ENCODE data around the gene PSMD4.
"Not testable (repeated sequence)": the region's sequence is repeated elsewhere in the genome, so short reads cannot be mapped to it uniquely, and the experiment has no call there.

PSMD4 gene

DNA sequence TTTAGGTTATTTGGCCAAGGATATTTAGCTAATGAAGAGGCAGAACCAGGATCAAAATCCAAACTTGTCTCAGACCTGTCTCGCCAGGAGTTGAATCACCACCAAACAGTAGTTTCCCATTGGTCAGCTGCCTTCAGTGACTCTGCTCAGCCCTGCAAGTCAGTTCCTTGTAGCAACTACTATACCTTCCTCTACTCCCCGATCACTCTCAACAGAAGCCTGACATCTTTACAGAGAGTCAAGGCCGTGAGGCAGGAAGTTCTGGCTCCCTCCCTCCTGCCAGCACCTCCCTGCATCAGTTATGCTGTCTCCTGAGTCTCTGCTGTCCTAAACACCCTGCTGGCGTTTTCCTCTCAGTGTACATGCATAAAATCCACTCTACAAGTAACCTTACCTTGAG is 13.2 kb downstream of the PSMD4 start:
- no peak for DNase-seq

DNA sequence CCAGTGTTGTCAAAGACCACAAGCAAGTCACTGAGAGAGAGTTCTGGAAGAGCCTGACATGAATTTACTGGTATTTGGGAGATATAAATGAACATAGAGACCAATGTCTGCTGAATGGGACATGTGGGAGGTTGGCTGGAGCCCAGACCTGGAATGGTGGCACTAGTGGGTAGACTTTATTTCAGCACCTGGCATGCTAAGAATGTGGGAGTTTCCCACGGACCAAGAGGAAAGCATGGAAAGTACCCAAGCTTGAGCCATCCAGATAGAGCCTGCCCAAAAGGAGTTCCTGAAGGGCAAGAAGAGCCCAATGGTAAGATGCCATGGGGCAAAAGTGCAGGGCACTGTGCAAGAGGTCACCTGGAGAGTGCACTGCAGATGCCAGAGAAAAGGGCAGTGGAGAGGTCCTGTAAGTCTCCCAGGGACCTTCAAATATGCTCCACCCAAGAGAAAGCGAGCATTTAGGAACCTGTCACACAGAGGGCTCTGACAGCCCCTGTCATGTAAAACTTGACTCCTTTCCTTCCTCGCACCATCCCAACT is 19.5 kb downstream of the PSMD4 start:
- DNase-seq: no peak

DNA sequence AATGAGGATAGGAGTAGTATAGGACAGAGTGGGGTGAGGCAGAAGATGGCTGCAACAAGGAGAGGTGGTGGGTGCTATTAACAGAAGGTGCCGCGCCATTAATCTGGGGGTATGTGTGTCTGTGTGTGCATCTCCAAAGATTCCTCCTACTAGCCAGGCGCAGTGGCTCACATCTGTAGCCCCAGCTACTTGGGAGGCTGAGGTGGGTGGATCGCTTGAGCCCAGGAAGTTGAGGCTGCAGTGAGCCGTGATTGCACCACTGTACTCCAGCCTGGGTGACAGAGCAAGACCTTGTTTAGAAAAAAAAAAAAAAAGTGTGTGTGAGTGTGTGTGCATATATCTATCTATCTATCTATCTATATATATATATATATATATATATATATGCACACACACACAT is 20.8 kb downstream of the PSMD4 start:
- not testable (repeated sequence) for DNase-seq

DNA sequence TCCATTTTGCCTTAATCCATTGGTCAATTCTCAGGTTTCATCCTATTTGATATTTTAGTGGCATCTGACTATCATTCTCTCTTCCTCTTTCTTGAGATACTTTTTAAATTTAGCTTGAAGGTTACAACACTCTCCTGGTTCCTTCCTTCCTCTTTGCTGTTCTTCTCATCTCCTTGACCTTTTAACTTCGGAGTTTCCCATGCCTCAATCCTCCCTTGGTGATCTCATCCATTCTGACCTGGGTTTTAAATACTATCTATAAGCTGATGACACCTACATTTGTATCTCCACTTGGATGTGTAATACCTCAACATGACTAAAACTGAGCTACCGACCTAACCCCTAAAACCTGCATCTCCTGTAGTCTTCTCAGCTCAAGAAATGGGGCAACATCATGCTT is 22.7 kb downstream of the PSMD4 start:
- no peak for DNase-seq

DNA sequence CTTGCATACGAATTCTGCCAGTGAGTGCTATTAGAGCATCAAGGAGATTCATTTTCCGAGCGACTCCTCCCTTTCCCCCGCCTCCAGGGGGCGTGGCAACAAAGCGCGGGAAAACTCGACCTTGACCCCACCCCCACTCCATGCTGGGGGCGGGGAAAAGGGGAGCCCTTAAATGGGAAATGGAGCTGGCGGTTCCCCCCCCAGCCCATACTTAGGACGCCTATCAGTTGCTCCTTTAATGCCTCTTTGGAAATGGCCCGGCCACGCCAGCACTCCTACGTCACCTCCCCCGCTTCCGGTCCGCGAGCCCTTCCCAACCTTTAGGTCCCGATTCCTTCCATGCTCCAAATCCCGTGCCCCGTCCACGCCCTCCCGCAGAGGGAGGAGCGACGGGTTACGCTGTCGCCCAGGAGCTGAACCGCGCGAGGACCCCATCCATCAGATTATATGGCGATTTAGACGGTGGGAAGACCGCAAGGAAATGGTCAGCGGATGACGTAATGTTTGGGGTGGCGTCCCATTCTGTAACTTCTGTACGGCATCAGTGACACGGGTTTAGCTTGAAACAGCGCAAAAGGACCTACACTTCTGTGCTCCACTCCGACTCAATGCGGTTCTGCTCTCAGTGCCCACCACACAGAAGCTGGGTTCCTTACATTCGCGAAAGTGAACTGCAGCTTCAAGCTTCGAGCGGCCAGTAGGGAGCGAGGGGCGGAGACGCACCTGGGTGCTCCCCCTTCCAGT is 26.9 kb downstream of the PSMD4 start:
- peak; percentile 64 to 98 (median 92) for DNase-seq

DNA sequence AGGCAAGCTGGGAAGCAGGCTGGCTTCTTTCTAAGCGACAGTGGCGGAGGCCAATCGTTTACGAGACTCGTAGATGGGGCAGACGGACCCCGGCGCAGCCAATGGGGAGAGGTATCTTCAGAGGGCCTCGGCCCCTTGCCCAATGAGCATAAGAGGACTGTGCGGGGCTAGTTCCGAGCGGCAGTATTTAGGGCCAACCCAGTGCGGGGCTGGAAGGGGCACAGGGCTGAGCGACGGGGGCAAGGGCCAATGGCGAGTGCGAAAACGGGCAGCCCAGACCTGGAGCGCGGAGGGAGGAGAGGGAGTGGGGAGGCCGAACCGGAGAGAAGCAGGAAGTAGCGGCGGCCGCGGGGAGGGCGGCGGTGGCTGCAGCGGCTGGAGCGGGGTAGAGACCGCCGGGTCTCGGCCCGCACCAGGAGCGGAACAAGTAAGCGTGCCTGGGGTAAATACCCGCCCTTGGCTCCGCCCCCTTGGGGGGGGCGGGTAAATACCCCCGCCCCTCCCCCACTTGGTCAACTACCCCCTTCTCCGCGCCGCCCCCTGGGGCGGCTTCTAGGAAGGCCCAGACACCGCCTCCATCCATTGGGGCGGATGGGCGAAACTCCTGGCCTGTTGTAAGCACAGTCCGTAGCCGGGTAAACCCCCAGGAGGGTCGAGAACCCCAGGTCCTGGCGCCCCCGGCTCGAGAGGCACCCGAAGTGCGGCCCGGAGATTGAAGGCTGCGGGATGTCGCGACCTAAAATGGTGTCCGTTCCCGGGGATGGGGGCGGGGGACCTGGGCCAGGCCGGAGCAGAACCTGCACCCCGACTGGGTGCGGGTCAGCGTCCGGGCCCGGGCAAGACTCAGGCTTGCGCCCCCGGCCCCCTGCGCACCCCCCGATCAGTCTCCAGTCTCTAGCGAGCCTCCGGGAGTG is 27.7 kb downstream of the PSMD4 start, which contains the start of gene ZNF687:
ZNF687 (plus strand) TSS at position 331 of the 914 bp plus-strand sequence. CDS start 3,993 bp downstream, outside the sequence.
- DNase-seq: peak; percentile 94 to 100 (median 100)

DNA sequence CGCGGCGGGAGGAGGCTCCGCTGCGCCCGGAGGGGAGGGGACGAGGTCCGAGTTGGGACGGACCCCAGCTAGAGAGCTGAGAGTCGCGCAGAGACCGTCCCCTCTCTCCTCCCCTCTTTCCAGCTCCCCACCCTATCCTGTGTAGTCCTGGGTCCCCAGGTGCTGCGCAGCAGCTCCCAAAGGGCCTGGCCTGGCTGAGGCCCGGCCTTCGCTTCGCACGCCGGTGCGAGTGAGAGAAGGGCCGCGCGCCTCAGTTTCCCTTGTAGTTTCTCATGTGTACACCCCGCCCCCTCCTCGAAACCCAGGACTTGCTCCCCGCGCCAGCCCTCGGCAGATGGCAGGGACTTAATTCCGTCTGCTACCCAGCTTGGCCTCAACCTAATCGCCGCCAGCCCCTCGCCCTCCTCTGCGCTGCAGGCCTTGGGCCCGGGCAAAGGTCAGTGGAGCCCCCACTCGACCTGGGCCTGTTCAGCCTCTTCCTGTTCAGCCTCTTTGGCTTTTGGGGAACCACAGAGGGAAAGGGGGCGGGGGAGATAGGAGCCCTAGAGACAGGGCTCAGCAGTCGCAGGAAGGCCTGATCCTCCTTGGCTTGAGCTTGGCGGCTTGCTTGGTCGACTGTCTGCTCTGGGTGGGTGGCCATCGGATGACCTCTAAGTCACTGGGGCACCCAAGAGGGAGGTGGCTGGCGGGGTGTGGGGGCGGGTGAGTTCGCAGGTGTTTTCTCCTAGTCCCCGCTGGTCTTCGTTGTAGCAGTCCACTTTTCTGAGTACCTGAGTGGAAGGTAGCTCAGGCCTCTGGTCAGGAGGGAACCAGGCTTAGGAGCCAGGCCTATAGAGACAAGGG is 28.6 kb downstream of the PSMD4 start:
- DNase-seq: peak in 13 of 58 donors; percentile 8 to 55 (median 30)

DNA sequence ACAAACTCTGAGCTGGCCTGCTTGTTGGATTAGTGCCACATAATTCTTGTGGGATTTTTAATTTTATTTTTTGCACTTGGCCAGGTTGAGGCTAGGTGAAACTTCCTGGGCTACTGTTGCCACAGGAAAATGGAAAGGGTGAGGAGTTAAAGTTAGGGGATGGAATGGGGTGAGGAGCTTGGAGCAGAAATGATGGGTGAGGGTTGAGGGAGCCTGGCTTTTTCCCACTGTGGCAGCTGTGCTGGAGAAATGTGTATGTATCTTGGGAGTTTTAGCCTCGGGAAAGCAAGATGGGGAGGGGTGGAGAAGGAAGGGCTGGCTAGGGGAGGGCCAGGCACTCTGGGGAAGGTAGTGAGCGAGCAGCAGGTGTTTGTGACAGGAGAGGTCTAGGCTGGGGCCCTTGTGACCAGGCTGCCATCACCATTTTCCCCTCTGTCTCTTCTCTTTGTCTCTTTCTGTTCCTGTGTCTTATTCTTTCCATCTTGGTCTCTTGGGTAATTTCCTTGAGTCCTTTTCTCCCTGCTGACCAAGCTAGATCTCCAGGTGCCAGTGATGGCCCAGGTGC is 29.6 kb downstream of the PSMD4 start:
- no peak for DNase-seq

DNA sequence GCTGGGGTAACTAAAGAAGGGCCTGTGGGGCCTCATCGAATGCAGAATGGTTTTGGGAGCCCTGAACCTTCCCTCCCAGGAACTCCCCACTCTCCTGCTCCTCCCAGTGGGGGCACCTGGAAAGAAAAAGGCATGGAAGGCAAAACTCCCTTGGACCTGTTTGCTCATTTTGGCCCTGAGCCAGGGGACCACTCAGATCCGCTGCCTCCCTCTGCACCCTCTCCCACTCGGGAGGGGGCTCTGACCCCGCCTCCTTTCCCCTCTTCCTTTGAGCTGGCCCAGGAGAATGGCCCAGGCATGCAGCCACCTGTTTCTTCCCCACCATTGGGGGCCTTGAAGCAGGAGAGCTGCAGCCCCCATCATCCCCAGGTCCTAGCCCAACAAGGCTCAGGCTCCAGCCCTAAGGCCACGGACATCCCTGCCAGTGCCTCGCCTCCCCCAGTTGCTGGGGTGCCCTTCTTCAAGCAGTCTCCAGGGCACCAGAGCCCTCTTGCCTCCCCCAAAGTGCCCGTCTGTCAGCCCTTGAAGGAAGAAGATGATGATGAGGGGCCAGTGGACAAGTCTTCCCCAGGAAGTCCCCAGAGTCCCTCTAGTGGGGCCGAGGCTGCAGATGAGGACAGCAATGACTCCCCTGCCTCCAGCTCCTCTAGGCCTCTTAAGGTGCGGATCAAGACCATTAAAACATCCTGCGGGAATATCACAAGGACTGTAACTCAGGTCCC is 32.2 kb downstream of the PSMD4 start:
- DNase-seq: no peak

DNA sequence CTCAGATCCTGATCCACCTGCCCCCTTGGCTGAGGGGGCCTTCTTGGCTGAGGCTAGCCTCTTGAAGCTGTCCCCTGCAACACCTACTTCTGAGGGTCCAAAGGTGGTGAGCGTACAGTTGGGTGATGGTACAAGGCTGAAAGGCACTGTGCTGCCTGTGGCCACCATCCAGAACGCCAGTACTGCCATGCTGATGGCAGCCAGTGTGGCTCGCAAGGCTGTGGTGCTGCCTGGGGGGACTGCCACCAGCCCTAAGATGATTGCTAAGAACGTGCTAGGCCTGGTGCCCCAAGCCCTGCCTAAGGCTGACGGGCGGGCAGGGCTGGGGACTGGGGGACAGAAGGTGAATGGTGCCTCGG is 32.8 kb downstream of the PSMD4 start:
- DNase-seq: no peak

DNA sequence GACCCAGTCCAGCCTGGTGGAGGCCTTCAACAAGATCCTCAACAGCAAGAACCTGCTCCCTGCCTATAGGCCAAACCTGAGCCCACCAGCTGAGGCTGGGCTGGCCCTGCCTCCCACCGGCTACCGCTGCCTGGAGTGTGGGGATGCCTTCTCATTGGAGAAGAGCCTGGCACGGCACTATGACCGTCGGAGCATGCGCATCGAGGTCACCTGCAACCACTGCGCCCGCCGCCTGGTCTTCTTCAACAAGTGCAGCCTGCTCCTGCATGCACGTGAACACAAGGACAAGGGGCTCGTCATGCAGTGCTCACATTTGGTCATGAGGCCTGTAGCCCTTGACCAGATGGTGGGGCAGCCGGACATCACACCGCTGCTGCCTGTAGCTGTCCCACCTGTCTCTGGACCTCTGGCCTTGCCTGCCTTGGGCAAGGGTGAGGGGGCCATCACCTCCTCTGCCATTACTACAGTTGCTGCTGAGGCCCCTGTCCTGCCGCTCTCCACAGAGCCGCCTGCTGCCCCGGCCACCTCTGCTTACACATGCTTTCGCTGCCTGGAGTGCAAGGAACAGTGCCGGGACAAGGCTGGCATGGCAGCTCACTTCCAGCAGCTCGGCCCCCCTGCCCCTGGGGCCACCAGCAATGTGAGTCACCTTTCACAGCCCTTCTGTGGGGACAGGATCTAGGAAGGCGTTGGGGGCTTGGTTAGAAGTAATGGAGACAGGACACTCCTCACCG is 33.4 kb downstream of the PSMD4 start:
- no peak for DNase-seq

DNA sequence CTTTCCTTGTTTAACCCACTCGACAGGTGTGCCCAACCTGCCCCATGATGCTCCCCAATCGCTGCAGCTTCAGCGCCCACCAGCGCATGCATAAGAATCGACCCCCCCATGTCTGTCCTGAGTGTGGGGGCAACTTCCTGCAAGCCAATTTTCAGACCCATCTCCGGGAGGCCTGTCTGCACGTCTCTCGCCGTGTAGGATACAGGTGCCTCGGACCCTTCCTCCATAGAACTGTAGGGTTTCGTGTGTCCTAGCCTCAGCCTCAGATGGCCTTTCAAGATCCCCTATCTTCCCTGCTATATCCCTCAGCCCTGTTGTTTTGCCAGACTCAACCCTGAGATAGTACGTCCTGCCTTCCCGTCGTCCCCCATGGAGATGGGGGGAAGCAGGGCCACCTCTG is 34.0 kb downstream of the PSMD4 start:
- DNase-seq: no peak

DNA sequence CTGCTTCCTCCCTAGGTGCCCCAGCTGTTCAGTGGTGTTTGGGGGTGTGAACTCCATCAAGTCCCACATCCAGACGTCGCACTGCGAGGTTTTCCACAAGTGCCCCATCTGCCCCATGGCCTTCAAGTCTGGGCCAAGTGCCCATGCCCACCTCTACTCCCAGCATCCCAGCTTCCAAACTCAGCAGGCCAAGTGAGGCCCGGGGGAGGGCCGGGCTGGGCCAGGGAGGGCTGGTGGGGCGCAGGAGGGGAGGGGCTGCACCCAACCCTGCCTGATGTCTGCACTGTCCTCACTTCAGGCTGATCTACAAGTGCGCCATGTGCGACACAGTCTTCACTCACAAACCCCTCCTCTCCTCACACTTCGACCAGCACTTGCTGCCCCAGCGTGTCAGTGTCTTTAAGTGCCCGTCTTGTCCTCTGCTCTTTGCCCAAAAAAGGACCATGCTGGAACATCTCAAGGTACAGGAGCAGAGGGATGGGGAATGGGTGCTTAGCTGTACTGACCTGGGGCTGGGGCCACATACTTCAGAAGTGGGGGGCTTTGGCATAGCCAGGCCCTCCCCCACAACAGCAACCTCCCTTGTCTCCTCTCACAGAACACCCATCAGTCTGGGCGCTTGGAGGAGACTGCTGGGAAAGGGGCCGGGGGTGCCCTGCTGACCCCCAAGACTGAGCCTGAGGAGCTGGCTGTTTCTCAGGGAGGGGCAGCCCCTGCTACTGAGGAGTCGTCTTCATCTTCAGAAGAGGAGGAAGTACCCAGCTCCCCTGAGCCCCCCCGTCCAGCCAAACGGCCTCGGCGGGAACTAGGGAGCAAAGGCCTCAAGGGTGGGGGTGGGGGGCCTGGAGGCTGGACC is 34.8 kb downstream of the PSMD4 start:
- no peak for DNase-seq

DNA sequence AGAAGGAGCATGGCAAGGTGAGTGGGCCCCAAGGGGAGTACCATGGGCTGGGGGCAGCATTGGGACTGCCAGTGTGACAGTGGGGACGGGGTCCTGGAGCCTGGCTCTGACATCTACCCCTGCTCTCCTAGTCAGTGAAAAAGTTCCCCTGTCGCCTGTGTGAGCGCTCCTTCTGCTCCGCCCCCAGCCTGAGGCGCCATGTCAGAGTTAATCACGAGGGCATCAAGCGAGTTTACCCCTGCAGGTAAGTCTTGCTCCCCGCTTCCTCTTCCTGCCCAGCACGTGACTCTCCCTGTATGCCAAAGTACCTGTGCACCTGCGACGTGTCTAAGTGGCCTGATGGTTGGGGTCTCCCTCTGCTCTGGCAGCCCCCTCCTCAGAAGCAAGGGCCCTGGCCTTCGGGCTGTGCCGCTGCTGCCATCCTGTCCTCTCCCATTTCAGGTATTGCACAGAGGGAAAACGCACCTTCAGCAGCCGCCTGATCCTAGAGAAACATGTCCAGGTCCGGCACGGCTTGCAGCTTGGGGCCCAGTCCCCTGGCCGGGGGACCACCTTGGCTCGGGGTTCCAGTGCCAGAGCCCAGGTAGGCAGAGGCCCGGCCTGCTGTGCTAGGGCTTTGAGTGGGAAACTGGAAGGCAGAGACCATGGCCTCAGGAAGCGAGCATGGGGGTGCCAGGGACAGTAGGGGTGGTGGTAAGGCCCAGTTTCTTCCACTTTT is 35.6 kb downstream of the PSMD4 start:
- no peak for DNase-seq

DNA sequence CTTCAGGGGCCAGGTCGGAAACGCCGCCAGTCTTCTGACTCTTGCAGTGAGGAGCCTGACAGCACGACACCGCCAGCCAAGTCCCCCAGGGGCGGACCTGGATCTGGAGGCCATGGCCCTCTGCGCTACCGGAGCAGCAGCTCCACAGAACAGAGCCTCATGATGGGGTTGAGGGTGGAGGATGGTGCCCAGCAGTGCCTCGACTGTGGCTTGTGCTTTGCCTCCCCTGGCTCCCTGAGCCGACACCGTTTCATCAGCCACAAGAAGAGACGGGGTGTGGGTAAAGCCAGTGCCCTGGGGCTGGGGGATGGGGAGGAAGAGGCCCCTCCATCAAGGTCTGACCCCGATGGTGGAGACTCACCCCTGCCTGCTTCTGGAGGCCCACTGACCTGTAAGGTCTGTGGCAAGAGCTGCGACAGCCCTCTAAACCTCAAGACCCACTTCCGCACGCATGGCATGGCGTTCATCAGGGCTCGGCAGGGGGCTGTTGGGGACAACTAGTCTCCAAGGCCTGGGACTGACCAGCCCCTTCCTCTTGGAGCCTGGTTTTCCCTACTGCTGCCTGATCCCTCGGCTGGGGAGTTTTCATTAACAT is 36.3 kb downstream of the PSMD4 start:
- no peak for DNase-seq

DNA sequence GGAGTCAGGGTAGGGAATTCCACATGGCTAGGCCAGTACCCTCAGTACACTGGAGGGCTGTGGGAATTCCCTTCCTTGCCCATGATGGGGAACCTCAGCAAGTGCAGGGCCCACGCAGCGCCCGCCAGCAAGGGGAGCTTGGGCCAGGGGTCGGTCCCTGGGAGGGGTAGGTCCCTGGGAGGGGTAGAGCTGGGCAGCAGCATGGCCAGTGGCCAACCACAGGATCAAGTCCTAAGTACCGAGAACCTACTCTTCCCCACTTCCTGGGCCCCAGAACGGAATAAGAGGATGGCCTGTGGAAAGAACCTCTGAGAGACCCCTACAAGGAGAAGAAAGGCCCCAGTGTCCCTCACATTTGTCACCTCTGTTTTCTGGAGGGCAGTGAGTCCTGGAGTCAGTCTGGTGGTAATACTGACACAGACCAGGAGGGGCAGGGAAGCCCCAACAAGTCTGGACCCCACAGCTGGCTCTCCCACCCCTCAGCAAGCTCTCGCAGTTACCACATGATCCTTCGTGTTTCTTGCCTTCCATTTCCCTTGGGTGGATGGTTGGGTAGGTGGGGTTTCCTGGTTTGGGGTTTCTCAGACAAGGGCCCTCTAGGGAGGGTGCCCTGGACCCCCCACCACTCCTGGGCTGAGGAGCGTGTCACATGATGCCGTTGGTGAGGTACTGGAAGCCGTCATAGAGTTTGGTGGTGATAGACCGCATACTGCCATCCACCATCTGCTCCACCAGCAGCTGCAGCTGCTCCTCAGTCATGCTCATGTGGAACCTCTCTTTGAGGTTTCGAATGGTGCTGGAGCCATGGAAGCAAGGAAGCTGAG is 37.9 kb downstream of the PSMD4 start:
- peak in 2 of 58 donors; percentile 10 to 11 for DNase-seq
